Measurements from ENCODE around the gene ETV3.
"Not testable (repeated sequence)": the region's sequence is repeated elsewhere in the genome, so short reads cannot be mapped to it uniquely, and the experiment has no call there.

The ETV3 gene

DNA sequence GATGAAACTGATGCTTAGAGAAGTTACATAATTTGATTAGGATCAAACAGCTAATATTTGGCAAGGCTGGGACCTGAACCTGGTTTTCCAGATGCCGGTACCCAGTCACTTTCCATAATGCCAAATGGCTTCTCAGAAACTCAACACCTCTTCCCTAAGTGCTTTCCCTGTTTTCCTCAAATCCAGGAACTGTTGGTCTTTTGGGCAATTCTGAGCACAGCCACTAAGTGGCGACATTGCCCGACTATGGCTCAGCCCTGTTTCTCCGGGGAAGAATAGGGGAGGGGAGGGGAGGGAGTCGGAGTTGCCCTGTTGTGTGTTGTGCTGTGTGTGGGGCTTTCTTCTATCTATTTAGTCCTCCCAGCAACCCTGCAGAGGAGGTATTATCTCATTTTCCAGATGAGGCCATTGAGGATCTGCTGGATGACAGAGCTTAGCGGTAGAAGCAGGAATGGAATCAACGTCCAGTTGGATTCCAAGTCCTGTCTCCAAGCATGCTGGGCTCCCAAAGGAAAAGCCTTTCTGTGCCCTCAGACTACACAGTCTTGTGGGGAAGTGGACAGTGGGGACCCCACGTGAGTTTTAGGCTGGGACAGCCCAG is 33.8 kb upstream of the ETV3 start:
- TF ChIP-seq, protein P1, sequence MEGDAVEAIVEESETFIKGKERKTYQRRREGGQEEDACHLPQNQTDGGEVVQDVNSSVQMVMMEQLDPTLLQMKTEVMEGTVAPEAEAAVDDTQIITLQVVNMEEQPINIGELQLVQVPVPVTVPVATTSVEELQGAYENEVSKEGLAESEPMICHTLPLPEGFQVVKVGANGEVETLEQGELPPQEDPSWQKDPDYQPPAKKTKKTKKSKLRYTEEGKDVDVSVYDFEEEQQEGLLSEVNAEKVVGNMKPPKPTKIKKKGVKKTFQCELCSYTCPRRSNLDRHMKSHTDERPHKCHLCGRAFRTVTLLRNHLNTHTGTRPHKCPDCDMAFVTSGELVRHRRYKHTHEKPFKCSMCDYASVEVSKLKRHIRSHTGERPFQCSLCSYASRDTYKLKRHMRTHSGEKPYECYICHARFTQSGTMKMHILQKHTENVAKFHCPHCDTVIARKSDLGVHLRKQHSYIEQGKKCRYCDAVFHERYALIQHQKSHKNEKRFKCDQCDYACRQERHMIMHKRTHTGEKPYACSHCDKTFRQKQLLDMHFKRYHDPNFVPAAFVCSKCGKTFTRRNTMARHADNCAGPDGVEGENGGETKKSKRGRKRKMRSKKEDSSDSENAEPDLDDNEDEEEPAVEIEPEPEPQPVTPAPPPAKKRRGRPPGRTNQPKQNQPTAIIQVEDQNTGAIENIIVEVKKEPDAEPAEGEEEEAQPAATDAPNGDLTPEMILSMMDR (IDR thresholded peaks at IDR 0.05; ENCODE audit: low read depth, low read length), result peak; percentile 38
- not testable (repeated sequence) for H3K9me3 ChIP-seq (ENCODE audit: insufficient read depth, low read length); H4K20me1 ChIP-seq (ENCODE audit: insufficient read depth, low read length); H3K36me3 ChIP-seq (replicated peaks; ENCODE audit: low read depth, low read length); H3K9ac ChIP-seq (ENCODE audit: low read length); H2AFZ ChIP-seq (ENCODE audit: low read depth, low read length); H3K79me2 ChIP-seq (ENCODE audit: low read length); H3K4me2 ChIP-seq (ENCODE audit: low read length); H3K27ac ChIP-seq (ENCODE audit: low read length); H3K4me3 ChIP-seq (ENCODE audit: low read length)
- Histone ChIP-seq H3K4me1 (ENCODE audit: low read length) (peaks cover 33% of the 10 kb centered on the region), H3K27me3 (ENCODE audit: low read depth, low read length) (peaks cover 36% of the 10 kb centered on the region)

DNA sequence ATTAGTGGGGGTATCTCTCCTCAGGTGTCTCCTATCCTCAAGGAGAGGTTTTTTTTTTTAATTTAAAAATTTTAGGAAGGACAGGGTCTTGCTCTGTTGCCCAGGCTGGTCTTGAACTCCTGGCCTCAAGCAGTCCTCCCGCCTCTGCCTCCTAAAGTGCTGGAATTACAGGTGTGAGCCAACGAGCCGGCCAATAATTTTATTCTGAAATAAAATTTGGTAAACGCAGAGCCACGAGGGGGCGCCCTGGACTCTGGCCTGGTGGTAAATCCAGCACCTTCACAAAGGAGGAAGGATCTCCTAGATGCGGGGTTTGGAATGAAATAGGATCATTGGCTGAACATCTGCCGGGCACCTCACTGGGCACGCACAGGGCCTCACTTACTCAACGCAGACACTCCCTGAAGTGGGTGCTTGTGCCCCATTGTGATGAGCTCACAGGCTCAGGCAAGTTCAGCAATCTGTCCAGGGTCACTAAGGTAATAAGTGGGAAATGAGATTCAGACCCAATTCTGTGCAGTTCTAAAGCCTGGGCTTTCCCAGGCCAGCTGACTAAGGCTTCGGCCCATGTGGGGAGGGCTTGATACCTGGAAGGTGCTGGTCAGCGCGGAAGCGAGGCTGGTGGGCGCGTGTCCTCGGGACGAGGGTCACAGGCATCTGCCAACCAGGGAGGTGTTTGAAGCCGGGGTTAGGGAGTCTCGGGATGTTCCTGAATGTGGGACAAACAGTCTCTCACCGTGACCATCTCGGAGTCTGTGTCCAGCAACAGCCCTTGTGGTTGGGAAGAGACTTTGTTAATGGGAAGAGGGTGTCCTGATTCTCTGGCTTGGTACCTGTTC is 32.7 kb upstream of the ETV3 start:
- H3K27me3 ChIP-seq (ENCODE audit: low read depth, low read length), result peaks cover 30% of the 10 kb centered on the region
- no peaks in the 10 kb centered on the region for H3K9me3 ChIP-seq (ENCODE audit: insufficient read depth, low read length)
- no peak for TF ChIP-seq EZH2phosphoT487 (IDR thresholded peaks at IDR 0.05; ENCODE audit: low read depth)
- TF ChIP-seq, protein P1 (IDR thresholded peaks at IDR 0.05; ENCODE audit: low read depth, low read length), result peak; percentile 76
- no peak overlapping the region for H3K27ac ChIP-seq (ENCODE audit: low read length)
- no peak overlapping the region for H3K4me2 ChIP-seq (ENCODE audit: low read length)
- no peak overlapping the region for H3K9ac ChIP-seq (ENCODE audit: low read length)
- H3K4me1 ChIP-seq (ENCODE audit: low read length), result peaks cover 26% of the 10 kb centered on the region
- H2AFZ ChIP-seq (ENCODE audit: low read depth, low read length), result no peak overlapping the region
- no peaks in the 10 kb centered on the region for H3K36me3 ChIP-seq (replicated peaks; ENCODE audit: low read depth, low read length)
- H3K4me3 ChIP-seq (ENCODE audit: low read length), result no peak overlapping the region
- no peaks in the 10 kb centered on the region for H4K20me1 ChIP-seq (ENCODE audit: insufficient read depth, low read length)
- H3K79me2 ChIP-seq (ENCODE audit: low read length), result no peaks in the 10 kb centered on the region

DNA sequence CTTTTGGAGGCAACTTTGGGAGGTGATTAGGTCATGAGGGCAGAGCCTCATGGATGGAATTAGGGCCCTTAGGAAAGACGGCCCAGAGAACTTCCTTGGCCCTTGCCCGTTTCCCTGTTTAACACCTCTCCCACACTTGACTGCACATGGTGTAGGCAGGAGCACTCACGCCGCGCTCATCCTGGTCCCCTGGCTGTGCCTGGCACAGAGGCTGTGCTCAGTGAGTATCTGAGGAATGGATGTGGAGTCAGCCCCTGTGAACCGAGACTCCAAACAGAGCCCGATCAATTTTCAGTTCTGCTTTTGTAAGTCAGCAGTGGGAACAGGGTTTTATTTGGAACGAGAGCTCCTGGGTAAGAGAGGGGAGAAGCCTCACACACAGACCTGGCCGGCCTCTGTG is 29.8 kb upstream of the ETV3 start:
- Histone ChIP-seq H3K4me1 (ENCODE audit: low read length) (peaks cover 14% of the 10 kb centered on the region), H3K9ac (ENCODE audit: low read length) (no peak overlapping the region), H3K4me3 (ENCODE audit: low read length) (peak overlapping the region; percentile 53), H3K9me3 (ENCODE audit: insufficient read depth, low read length) (no peaks in the 10 kb centered on the region), H3K27ac (ENCODE audit: low read length) (no peak overlapping the region), H3K79me2 (ENCODE audit: low read length) (no peaks in the 10 kb centered on the region), H3K27me3 (ENCODE audit: low read depth, low read length) (peaks cover 29% of the 10 kb centered on the region), H3K36me3 (replicated peaks; ENCODE audit: low read depth, low read length) (no peaks in the 10 kb centered on the region), H2AFZ (ENCODE audit: low read depth, low read length) (no peak overlapping the region), H4K20me1 (ENCODE audit: insufficient read depth, low read length) (no peaks in the 10 kb centered on the region), H3K4me2 (ENCODE audit: low read length) (peak overlapping the region; percentile 79)
- no peak for TF ChIP-seq EZH2phosphoT487 (IDR thresholded peaks at IDR 0.05; ENCODE audit: low read depth)

DNA sequence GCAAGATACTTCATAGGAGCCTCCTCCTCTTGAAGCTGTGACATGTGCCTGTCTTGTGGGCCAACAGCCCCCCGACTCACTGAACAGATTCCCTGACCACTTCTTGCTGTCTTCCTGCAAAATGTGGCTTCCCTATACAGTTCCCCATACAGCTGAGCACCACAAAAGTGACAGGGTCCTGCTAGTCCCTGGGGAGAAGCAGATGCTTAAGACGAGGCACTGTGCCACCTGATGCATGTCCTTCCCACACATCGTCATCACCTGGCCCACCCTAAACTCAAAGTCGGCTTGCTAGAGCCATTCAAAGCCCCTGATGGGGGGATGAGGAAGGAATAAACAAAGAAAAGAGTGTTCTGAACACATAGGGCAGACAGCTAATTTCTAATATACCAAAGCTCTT is 29.2 kb upstream of the ETV3 start:
- TF ChIP-seq, protein P1 (IDR thresholded peaks at IDR 0.05; ENCODE audit: low read depth, low read length), result no peak
- no peak for TF ChIP-seq EZH2phosphoT487 (IDR thresholded peaks at IDR 0.05; ENCODE audit: low read depth)
- H3K4me3 ChIP-seq (ENCODE audit: low read length), result peak overlapping the region; percentile 53
- H2AFZ ChIP-seq (ENCODE audit: low read depth, low read length), result no peak overlapping the region
- no peaks in the 10 kb centered on the region for H3K9me3 ChIP-seq (ENCODE audit: insufficient read depth, low read length)
- H4K20me1 ChIP-seq (ENCODE audit: insufficient read depth, low read length), result no peaks in the 10 kb centered on the region
- H3K36me3 ChIP-seq (replicated peaks; ENCODE audit: low read depth, low read length), result no peaks in the 10 kb centered on the region
- H3K9ac ChIP-seq (ENCODE audit: low read length), result no peak overlapping the region
- H3K4me1 ChIP-seq (ENCODE audit: low read length), result peaks cover 14% of the 10 kb centered on the region
- H3K4me2 ChIP-seq (ENCODE audit: low read length), result peak overlapping the region; percentile 79
- peaks cover 28% of the 10 kb centered on the region for H3K27me3 ChIP-seq (ENCODE audit: low read depth, low read length)
- no peaks in the 10 kb centered on the region for H3K79me2 ChIP-seq (ENCODE audit: low read length)
- H3K27ac ChIP-seq (ENCODE audit: low read length), result no peak overlapping the region
